Heart left ventricle (tissue), 16 donors: ENCODE data around the gene MAP2K5. TPM values are rescaled to one million over a fixed set of nuclear protein-coding genes. Genes with fewer than 3 reads are reported as not detected.

Source experiments
- ATAC-seq, 4 donors: fragments of 200-7000 bp; cut with Tn5 transposase; one replicate each; pipeline ENCODE4 v1.9.1; 2020 to 2022; ENCODE audit warnings: moderate library complexity in 4 of 4, mild to moderate bottlenecking in 3 of 4, moderate number of reproducible peaks in 1 of 4
- DNase-seq, 5 donors: peaks; one replicate each; pipeline ENCODE4 v3.0.0-alpha.2; 2020
- H3K27ac ChIP-seq, 12 donors: fragments of 200-600 bp; sonication (generic) in 4 of 12; one replicate each; pipeline versions ENCODE4 v1.5.0 to v1.8.0; 2016 to 2022; ENCODE audit warnings: mild to moderate bottlenecking in 2 of 12
- H3K27me3 ChIP-seq, 9 donors: fragments of 200-600 bp; sonication (generic) in 2 of 9; one replicate each; pipeline versions ENCODE4 v1.5.1 to v1.8.0; 2016 to 2022; ENCODE audit warnings: mild to moderate bottlenecking in 3 of 9
- H3K36me3 ChIP-seq, 9 donors: fragments of 200-600 bp; sonication (generic) in 2 of 9; one replicate each; pipeline versions ENCODE4 v1.5.0 to v1.8.0; 2018 to 2022; ENCODE audit warnings: mild to moderate bottlenecking in 2 of 9
- H3K4me1 ChIP-seq, 12 donors: fragments of 200-600 bp; sonication (generic) in 4 of 12; one replicate each; pipeline versions ENCODE4 v1.5.0 to v1.8.0; 2016 to 2022; ENCODE audit warnings: mild to moderate bottlenecking in 3 of 12
- H3K4me3 ChIP-seq, 12 donors: fragments of 200-600 bp; sonication (generic) in 4 of 12; one replicate each; pipeline versions ENCODE4 v1.5.0 to v1.8.0; 2017 to 2022; ENCODE audit warnings: mild to moderate bottlenecking in 9 of 12, moderate library complexity in 4 of 12
- H3K9me3 ChIP-seq, 12 donors: fragments of 200-600 bp; sonication (generic) in 4 of 12; one replicate each; pipeline versions ENCODE4 v1.5.0 to v1.8.0; 2016 to 2022; ENCODE audit warnings: mild to moderate bottlenecking in 1 of 12
- POLR2A ChIP-seq, 2 donors: fragments of 450-650 bp; IDR thresholded peaks; one replicate each; pipeline ENCODE4 v1.6.1; 2017; ENCODE audit warnings: antibody characterized with exemption in 2 of 2, mild to moderate bottlenecking in 2 of 2, moderate library complexity in 2 of 2
- WGBS, 4 donors: extraction: QIAGEN DNeasy Blood & Tissue Kit in 2 of 4; methylation state at CpG; one replicate each; pipeline versions ENCODE4 v1.1.5 to v1.1.7; 2013 to 2018; 5-methylcytosine and 5-hydroxymethylcytosine counted together
- intact Hi-C, 10 donors: fragments of 100-400 bp; cut with DNase I; formaldehyde crosslinking; loops; one replicate each; pipeline versions ENCODE4 v1.11.1 to v1.14.2; 2022
- polyA plus RNA-seq, 2 donors: library from polyadenylated mRNA; stranded (reverse); fragments of 200-250 nt; gene quantifications; one replicate each; pipeline ENCODE4 v1.2.3, GENCODE V29; 2013
- total RNA-seq, 9 donors: library from RNA; depleted of rRNA in 2 of 9; stranded (reverse); fragments of >200 nt in 2 of 9; fragmentation: NEBNext Ultra II Directional in 3 of 9; extraction: Animal tissue kit (Norgen Biotek cat#: 25700) in 3 of 9; gene quantifications; one replicate each; pipeline versions ENCODE4 v1.1.0 to v1.2.4, GENCODE V29; 2016 to 2023
- TF ChIP-seq, protein P1 (sequence below), 12 donors: fragments of 200-600 bp; sonication (generic) in 4 of 12; IDR thresholded peaks; one replicate each; pipeline versions ENCODE4 v1.5.0 to v1.8.0; 2018 to 2022; ENCODE audit warnings: antibody characterized with exemption in 12 of 12, mild to moderate bottlenecking in 5 of 12
- donor health status: ischemic (EF 13 %, LVEDD 7.1; RV severe dilation, severe dysfunction).
- donor health status: healthy with polysubstance abuse.
- donor health status: DM: no; HTN: yes; CAD: no.
- donor health status: DM: no; HTN: no; CAD: no.
- donor health status: ischemic (EF 25% LVEDD 6.9; RV normal size, moderate dysfunction).
- donor health status: ischemic (EF 25% LVEDD 5.7; RV mildly dilated, moderate dysfunction).
- donor health status: healthy.
- donor health status: DM: yes; HTN: yes; CAD: no.
- donor health status: ischemic (EF 35%, LVEDD 5.7; RV mildly dilated, moderate dysfunction).
- donor health status: nonischemic (EF 11% LVEDD 7.7; RV severe dilation, severe dysfunction).
- donor health status: DM: yes; HTN: yes; CAD: no.
- donor health status: PGD.
- donor health status: ischemic (EF 29% LVEDD 5.4; RV normal size, mild dysfunction).
- donor health status: nonischemic (EF 23%, LVEDD 6.1; RV moderate dilation, normal function).

Gene MAP2K5
- total and polyA plus RNA-seq, 11 donors, result 8.1 to 32.0 (median 19.1) TPM

DNA sequence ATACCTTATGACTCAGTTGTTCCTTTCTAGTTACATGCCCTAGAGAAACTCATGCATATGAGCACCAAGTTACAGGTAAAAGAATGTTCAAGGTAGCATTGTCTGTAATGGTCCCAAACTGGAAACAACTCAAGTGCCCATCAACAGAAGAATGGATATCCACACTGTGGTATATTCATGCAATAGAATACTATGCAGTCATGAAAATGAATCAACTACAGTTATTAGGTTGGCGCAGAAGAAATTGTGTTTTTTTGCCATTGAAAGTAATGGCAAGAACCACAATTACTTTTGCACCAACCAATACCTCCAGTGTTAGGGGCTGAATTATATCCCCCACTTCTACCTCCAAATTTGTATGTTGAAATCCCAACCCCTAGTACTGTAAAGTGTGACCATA lies 307.0 kb downstream of the MAP2K5 start:
- intact Hi-C loops, result no loop called here
- Histone ChIP-seq H3K9me3 (peaks cover 0 to 4% (median 0%) of the 10 kb centered on the region in 12 donors), H3K27ac (no peak overlapping the region), H3K4me3 (no peak overlapping the region), H3K4me1 (peaks cover 0 to 7% (median 0%) of the 10 kb centered on the region in 12 donors), H3K27me3 (no peaks in the 10 kb centered on the region), H3K36me3 (no peaks in the 10 kb centered on the region)
- TF ChIP-seq POLR2A (IDR thresholded peaks at IDR 0.05), result no peak
- TF ChIP-seq, protein P1, sequence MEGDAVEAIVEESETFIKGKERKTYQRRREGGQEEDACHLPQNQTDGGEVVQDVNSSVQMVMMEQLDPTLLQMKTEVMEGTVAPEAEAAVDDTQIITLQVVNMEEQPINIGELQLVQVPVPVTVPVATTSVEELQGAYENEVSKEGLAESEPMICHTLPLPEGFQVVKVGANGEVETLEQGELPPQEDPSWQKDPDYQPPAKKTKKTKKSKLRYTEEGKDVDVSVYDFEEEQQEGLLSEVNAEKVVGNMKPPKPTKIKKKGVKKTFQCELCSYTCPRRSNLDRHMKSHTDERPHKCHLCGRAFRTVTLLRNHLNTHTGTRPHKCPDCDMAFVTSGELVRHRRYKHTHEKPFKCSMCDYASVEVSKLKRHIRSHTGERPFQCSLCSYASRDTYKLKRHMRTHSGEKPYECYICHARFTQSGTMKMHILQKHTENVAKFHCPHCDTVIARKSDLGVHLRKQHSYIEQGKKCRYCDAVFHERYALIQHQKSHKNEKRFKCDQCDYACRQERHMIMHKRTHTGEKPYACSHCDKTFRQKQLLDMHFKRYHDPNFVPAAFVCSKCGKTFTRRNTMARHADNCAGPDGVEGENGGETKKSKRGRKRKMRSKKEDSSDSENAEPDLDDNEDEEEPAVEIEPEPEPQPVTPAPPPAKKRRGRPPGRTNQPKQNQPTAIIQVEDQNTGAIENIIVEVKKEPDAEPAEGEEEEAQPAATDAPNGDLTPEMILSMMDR (IDR thresholded peaks at IDR 0.05), result no peak
- ATAC-seq, result no peak
- no peak for DNase-seq
- 96 to 100% (median 98%) methylated on average over 1 of the region's 1 CpG for WGBS, 4 donors

DNA sequence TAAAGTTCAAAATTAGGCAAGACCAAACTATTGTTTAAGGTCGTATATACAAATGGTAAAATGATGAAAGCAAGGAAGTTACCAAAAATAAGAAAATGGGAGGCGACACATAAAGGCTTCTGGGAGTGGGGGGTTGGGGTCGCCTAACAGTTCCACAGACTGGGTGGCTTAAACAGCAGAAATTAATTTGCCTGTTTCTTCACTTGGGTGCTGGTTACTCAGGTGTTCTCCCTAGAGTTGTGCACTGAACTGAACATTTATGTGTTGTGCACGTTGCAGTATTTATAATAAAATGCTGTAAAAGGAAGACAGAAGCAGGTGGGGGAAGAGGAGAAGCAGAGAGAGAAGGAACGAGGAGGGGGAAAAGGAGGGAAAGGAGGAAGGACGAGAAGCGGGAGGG lies 307.8 kb downstream of the MAP2K5 start:
- H3K4me3 ChIP-seq, result no peak overlapping the region
- H3K27me3 ChIP-seq, result no peaks in the 10 kb centered on the region
- DNase-seq (no peak), ATAC-seq (no peak)
- TF ChIP-seq, protein P1 (IDR thresholded peaks at IDR 0.05), result no peak
- TF ChIP-seq POLR2A (IDR thresholded peaks at IDR 0.05), result no peak
- 70 to 76% (median 72%) methylated on average over 7 of the region's 7 CpGs for WGBS, 4 donors
- H3K4me1 ChIP-seq, result peaks cover 0 to 7% (median 0%) of the 10 kb centered on the region in 12 donors
- H3K27ac ChIP-seq, result no peak overlapping the region
- intact Hi-C loops, result no loop called here
- H3K9me3 ChIP-seq, result peaks cover 0 to 4% (median 0%) of the 10 kb centered on the region in 12 donors
- no peaks in the 10 kb centered on the region for H3K36me3 ChIP-seq

DNA sequence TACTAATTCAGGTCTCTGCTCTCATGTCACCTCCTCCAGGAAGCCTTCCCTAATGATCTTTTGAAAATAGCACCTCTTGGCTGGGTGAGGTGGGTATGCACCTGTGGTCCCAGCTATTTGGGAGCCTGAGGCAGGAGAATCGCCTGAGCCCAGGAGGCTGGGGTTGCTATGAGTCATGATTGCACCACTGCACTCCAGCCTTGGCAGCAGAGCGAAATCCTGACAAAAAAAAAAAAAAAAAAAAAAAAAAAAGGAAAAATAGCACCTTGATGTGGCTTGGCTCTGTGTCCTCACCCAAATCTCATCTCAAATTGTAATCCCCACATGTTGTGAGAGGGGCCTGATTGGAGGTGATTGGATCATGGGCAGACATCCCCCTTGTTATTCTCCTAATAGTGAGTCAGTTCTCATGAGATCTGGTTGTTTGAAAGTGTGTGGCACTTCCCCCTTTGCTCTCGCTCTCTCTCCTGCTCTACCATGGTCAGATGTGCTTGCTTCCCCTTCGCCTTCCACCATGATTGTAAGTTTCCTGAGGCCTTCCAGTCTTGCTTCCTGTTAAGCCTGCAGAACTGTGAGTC lies 308.6 kb downstream of the MAP2K5 start:
- intact Hi-C loops, result no loop called here
- peak in 2 of 4 donors; percentile 22 for ATAC-seq
- WGBS, 4 donors, result 81 to 91% (median 87%) methylated on average over 4 of the region's 4 CpGs

DNA sequence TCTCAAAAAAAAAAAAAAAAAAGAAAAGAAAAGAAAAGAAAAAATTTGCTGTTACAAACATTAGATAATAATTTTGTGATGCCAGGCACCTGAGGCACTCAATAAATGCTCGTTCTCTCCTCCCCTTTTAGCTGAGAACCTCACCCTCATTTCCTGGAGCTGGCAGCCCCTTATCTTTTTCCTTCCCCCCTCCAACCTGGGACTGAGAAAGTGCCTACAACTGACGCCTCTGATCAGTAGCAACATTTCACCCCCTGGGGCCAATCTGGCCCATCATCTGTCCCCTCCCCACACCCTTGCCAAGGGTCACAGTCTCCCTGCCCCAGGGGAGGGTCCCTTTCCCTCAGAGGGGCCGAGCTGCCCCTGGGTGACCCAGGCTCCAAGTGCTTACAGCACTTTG lies 309.9 kb downstream of the MAP2K5 start:
- WGBS, 4 donors, result 71 to 81% (median 77%) methylated on average over 3 of the region's 3 CpGs
- no peak overlapping the region for H3K4me3 ChIP-seq
- no peak for DNase-seq
- H3K36me3 ChIP-seq, result no peaks in the 10 kb centered on the region
- H3K27ac ChIP-seq, result no peak overlapping the region
- intact Hi-C loops, result no loop called here
- TF ChIP-seq, protein P1 (IDR thresholded peaks at IDR 0.05), result no peak
- TF ChIP-seq POLR2A (IDR thresholded peaks at IDR 0.05), result no peak
- H3K4me1 ChIP-seq, result peaks cover 0 to 7% (median 0%) of the 10 kb centered on the region in 12 donors
- no peaks in the 10 kb centered on the region for H3K27me3 ChIP-seq
- ATAC-seq, result no peak
- H3K9me3 ChIP-seq, result peaks cover 0 to 4% (median 0%) of the 10 kb centered on the region in 12 donors

More for the DNA sequence above, 308.6 kb downstream of the MAP2K5 start:
- H3K27me3 ChIP-seq, result no peaks in the 10 kb centered on the region
- peaks cover 0 to 7% (median 0%) of the 10 kb centered on the region in 12 donors for H3K4me1 ChIP-seq
- DNase-seq, result no peak
- no peaks in the 10 kb centered on the region for H3K36me3 ChIP-seq
- H3K9me3 ChIP-seq, result peaks cover 0 to 4% (median 0%) of the 10 kb centered on the region in 12 donors
- TF ChIP-seq, protein P1 (IDR thresholded peaks at IDR 0.05), result no peak
- no peak for TF ChIP-seq POLR2A (IDR thresholded peaks at IDR 0.05)
- no peak overlapping the region for H3K4me3 ChIP-seq
- H3K27ac ChIP-seq, result peak overlapping the region in 1 of 12 donors; percentile 13
